Neural cell (in vitro differentiated cells): ENCODE results near the gene MLH1.

Experiments
- CTCF ChIP-seq: fragments of 450-650 bp; IDR thresholded peaks from 2 replicates; pipeline ENCODE4 v1.5.1; 2014; ENCODE audit warnings: antibody characterized with exemption, mild to moderate bottlenecking, moderate library complexity; ENCODE audit not compliant: poor library complexity, severe bottlenecking
- EZH2 ChIP-seq: fragments of 200-600, 300-800 bp; shearing (Covaris generic), sonication (generic); IDR thresholded peaks from 2 replicates; pipeline ENCODE4 v1.6.1; 2014; ENCODE audit warnings: antibody characterized with exemption, low read length, borderline replicate concordance, mild to moderate bottlenecking; ENCODE audit not compliant: insufficient read depth, poor library complexity, severe bottlenecking
- POLR2AphosphoS5 ChIP-seq: IDR thresholded peaks from 2 replicates; pipeline ENCODE4 v1.6.1; 2012
- REST ChIP-seq: IDR thresholded peaks from 2 replicates; pipeline ENCODE4 v1.6.1; 2012; ENCODE audit warnings: borderline replicate concordance
- TAF1 ChIP-seq: IDR thresholded peaks from 2 replicates; pipeline ENCODE4 v1.6.1; 2012; ENCODE audit warnings: low read depth

- TF ChIP-seq EZH2 (no peak), CTCF (no peak), REST (no peak), TAF1 (no peak), POLR2AphosphoS5 (no peak)
Measured at GRCh38 chr3:37053753-37054152, 60.4 kb downstream of the MLH1 start.
